ENCODE data around the gene ELAVL4. TPM values are rescaled to one million over a fixed set of nuclear protein-coding genes. Genes with fewer than 3 reads are reported as not detected.

ELAVL4 gene
- total RNA-seq (2021; fragmentation: NEBNext Ultra II Directional; extraction: Animal tissue kit (Norgen Biotek cat#: 25700)) (0.89 and 1.2 TPM in 2 replicates), polyA plus RNA-seq (2011; rRNA removed) (0.21 and 0.27 TPM in 2 replicates), polyA minus RNA-seq (2011; rRNA and poly(A)+ RNA removed) (0.22 and 0.51 TPM in 2 replicates)
- 0.27 TPM for polyA plus RNA-seq (2011; cell fraction: cytosol; rRNA removed)
- 0.70 TPM for polyA plus RNA-seq (2011; cell fraction: nucleus; rRNA removed)
- 0.13 to 0.32 TPM in 2 of 4 replicates, not detected in the others for polyA plus RNA-seq (2012, experiment 1 of 2)
- not detected for polyA plus RNA-seq (2012, experiment 2 of 2)
- polyA plus RNA-seq (2013, experiment 1 of 2) = 1.8 TPM
- 1.8 TPM for polyA plus RNA-seq (2013, experiment 2 of 2)
- polyA minus RNA-seq (2011; cell fraction: cytosol; rRNA and poly(A)+ RNA removed) = not detected
- polyA minus RNA-seq (2011; cell fraction: nucleus; rRNA and poly(A)+ RNA removed) = 0.50 TPM
- long read RNA-seq, experiment 1 = 0 reads
- long read RNA-seq, experiment 2 = 0 reads

GRCh38 chr1:50108497-50109059 lies at the start of gene ELAVL4:
Gene ELAVL4, plus strand, starts transcription at chr1:50108920. Its CDS starts 270 bp downstream, at chr1:50109190.
- peak within 1 kb of the TSS in 1 of 2 experiments; percentile 23; a peak in 1 of 4 replicates for H3K4me2 ChIP-seq (ENCODE audit: insufficient read depth in 1 of 2, low read depth in 2 of 2, low read length in 2 of 2)
- H3K9me3 ChIP-seq (ENCODE audit: insufficient read depth in 2 of 2, low read depth in 1 of 2, low read length in 1 of 2) = no peaks in the 10 kb centered on the region
- no peak within 1 kb of the TSS for H3K4me3 ChIP-seq (ENCODE audit: extremely low read depth in 1 of 4, insufficient read depth in 2 of 4, low read depth in 3 of 4, low read length in 4 of 4)

More at GRCh38 chr1:50108497-50109059, at the start of gene ELAVL4:
- CTCF ChIA-PET (ENCODE audit: partially characterized antibody) = interaction anchor here (0.5 kb wide), 2 partner anchors 114 to 259 kb away, joined by 3 read pairs; no protein-coding TSS in a partner anchor
- no peak within 1 kb of the TSS for H3K14ac ChIP-seq (ENCODE audit: insufficient read length)
- H3K9ac ChIP-seq (replicated peaks in 1 of 4; ENCODE audit: extremely low read depth in 1 of 4, low read depth in 3 of 4, low read length in 3 of 4) = no peak within 1 kb of the TSS
- no peak within 1 kb of the TSS for H3K27ac ChIP-seq (ENCODE audit: low read depth, low read length)
- peaks cover 0 to 1% (median 0%) of the 10 kb centered on the region in 4 experiments; a peak in 1 of 7 replicates for H3K27me3 ChIP-seq (replicated peaks in 1 of 4; ENCODE audit: control insufficient read depth in 3 of 4, extremely low read depth in 1 of 4, insufficient read depth in 3 of 4, low read length in 3 of 4)
- no peak within 1 kb of the TSS for H4K8ac ChIP-seq (ENCODE audit: extremely low read depth, insufficient read depth, low read length)
- H2BK20ac ChIP-seq (ENCODE audit: low read length) = no peak within 1 kb of the TSS
- no peaks in the 10 kb centered on the region for H3K36me3 ChIP-seq (ENCODE audit: control insufficient read depth in 2 of 4, insufficient read depth in 4 of 4, low read length in 3 of 4)
- no peak within 1 kb of the TSS for H3K56ac ChIP-seq (replicated peaks; ENCODE audit: insufficient read length, low read depth, low read length)
- no peak within 1 kb of the TSS for H3K18ac ChIP-seq (ENCODE audit: extremely low read depth, low read length)
- DNase-seq (ENCODE audit: low read depth in 1 of 2, low spot score in 2 of 2) (no peak), FAIRE-seq (no peak)
- H4K91ac ChIP-seq (replicated peaks; ENCODE audit: insufficient read length, low read length) = no peak within 1 kb of the TSS
- TF ChIP-seq POLR2A (IDR thresholded peaks at IDR 0.05; ENCODE audit: control extremely low read depth in 1 of 2, low read depth in 2 of 2, low read length in 2 of 2) = no peak
- TF ChIP-seq CEBPB (IDR thresholded peaks at IDR 0.05; ENCODE audit: low read depth, low read length) = peak; percentile 74
- no peaks in the 10 kb centered on the region for H4K20me1 ChIP-seq (replicated peaks in 1 of 2; ENCODE audit: control insufficient read depth in 1 of 2, insufficient read depth in 2 of 2, low read length in 2 of 2)
- H3K79me1 ChIP-seq (ENCODE audit: low read depth, low read length) = no peaks in the 10 kb centered on the region
- H3K4me1 ChIP-seq (replicated peaks in 1 of 4; ENCODE audit: control insufficient read depth in 3 of 4, insufficient read depth in 4 of 4, low read length in 3 of 4) = peaks cover 0 to 5% (median 2%) of the 10 kb centered on the region in 4 experiments; a peak in 3 of 7 replicates
- peak within 1 kb of the TSS; percentile 40; the same call in 1 of the 2 replicates for H2BK12ac ChIP-seq (ENCODE audit: low read depth, low read length)
- peak within 1 kb of the TSS; percentile 77; the same call in 1 of the 2 replicates for H2AFZ ChIP-seq (ENCODE audit: low read length)
- WGBS, 2 experiments (ENCODE audit: extremely low coverage in 1 of 2, insufficient coverage in 1 of 2, insufficient read length in 1 of 2, insufficient replicate concordance in 2 of 2, low coverage in 1 of 2, low lambda C conversion rate in 2 of 2, missing lambda C conversion rate in 1 of 2) = 76% methylated on average over 9 of the region's 11 CpGs; no CpG with 5 or more reads in 1 of the 2 experiments
- H3K23ac ChIP-seq (ENCODE audit: insufficient read length) = no peak within 1 kb of the TSS
- H3K23me2 ChIP-seq (ENCODE audit: low read depth, low read length) = peaks cover 2% of the 10 kb centered on the region; the same call in 1 of the 2 replicates
- H3K79me2 ChIP-seq (ENCODE audit: control insufficient read depth in 1 of 2, insufficient read depth in 2 of 2, low read length in 2 of 2) = no peaks in the 10 kb centered on the region
- POLR2A ChIA-PET (ENCODE audit: partially characterized antibody) = no interaction called here
- H2BK15ac ChIP-seq (ENCODE audit: low read length) = no peak within 1 kb of the TSS
- H4K5ac ChIP-seq (ENCODE audit: insufficient read length, low read depth, low read length) = no peak within 1 kb of the TSS
- H3K4ac ChIP-seq (replicated peaks; ENCODE audit: insufficient read length, low read depth, low read length) = no peak within 1 kb of the TSS
- H2BK120ac ChIP-seq (replicated peaks; ENCODE audit: low read depth, low read length) = no peak within 1 kb of the TSS
- 0 out of 2 replicates have a peak within 1 kb of the TSS, but pooled peaks have one; percentile 20 for H2BK5ac ChIP-seq (ENCODE audit: low read depth, low read length)
- H2AK5ac ChIP-seq (ENCODE audit: low read depth, low read length) = no peak within 1 kb of the TSS; the same call in 1 of the 2 replicates
